Stimulated activated CD4-positive, alpha-beta T cell treated with anti-CD3 and anti-CD28 coated beads, TNF-alpha, amount 100 ng/mL, for 1 hour (primary cell): Measurements from ENCODE around the gene HOMER2.
"Not testable (repeated sequence)": the region's sequence is repeated elsewhere in the genome, so short reads cannot be mapped to it uniquely, and the experiment has no call there.

Experiments
- DNase-seq, 3 donors: peaks; one replicate each; pipeline ENCODE4 v3.0.0-alpha.2; 2020; ENCODE audit warnings: low read depth in 3 of 3, low spot score in 1 of 3

The HOMER2 gene

GRCh38 chr15:82966671-82967071 is 14.2 kb upstream of the HOMER2 start:
- DNase-seq, result no peak

- no peak for DNase-seq
Measured at GRCh38 chr15:82964890-82965289, 12.4 kb upstream of the HOMER2 start.

- no peak for DNase-seq
Measured at GRCh38 chr15:82963471-82964341, 11.2 kb upstream of the HOMER2 start.

GRCh38 chr15:82960766-82961165 is 8.2 kb upstream of the HOMER2 start:
- no peak for DNase-seq

GRCh38 chr15:82959423-82959822 is 6.9 kb upstream of the HOMER2 start:
- no peak for DNase-seq

GRCh38 chr15:82958638-82959037 is 6.1 kb upstream of the HOMER2 start:
- DNase-seq, result no peak

- DNase-seq, result no peak
Measured at GRCh38 chr15:82951472-82952157, 905 bp downstream of the HOMER2 start.

GRCh38 chr15:82950746-82951370 is 1.7 kb downstream of the HOMER2 start:
- no peak for DNase-seq

GRCh38 chr15:82950295-82950694 is 2.2 kb downstream of the HOMER2 start:
- DNase-seq, result no peak

GRCh38 chr15:82946155-82946701 is 6.3 kb downstream of the HOMER2 start:
- no peak for DNase-seq

- DNase-seq, result no peak
Measured at GRCh38 chr15:82945326-82945725, 7.2 kb downstream of the HOMER2 start.

GRCh38 chr15:82944821-82945220 is 7.7 kb downstream of the HOMER2 start:
- DNase-seq, result no peak

GRCh38 chr15:82944056-82944455 is 8.5 kb downstream of the HOMER2 start:
- no peak for DNase-seq

- no peak for DNase-seq
Measured at GRCh38 chr15:82943176-82943575, 9.3 kb downstream of the HOMER2 start.

GRCh38 chr15:82942691-82943090 is 9.8 kb downstream of the HOMER2 start:
- DNase-seq, result no peak

GRCh38 chr15:82939678-82940077 is 12.8 kb downstream of the HOMER2 start:
- not testable (repeated sequence) for DNase-seq

- no peak for DNase-seq
Measured at GRCh38 chr15:82937712-82938058, 14.8 kb downstream of the HOMER2 start.

- no peak for DNase-seq
Measured at GRCh38 chr15:82936966-82937711, 15.4 kb downstream of the HOMER2 start.

GRCh38 chr15:82935382-82935781 is 17.1 kb downstream of the HOMER2 start:
- DNase-seq, result no peak

GRCh38 chr15:82934100-82934880 is 18.2 kb downstream of the HOMER2 start:
- no peak for DNase-seq
